WTC11 (cell line): ENCODE measurements around the gene RCVRN. TPM values are rescaled to one million over a fixed set of nuclear protein-coding genes. Genes with fewer than 3 reads are reported as not detected.

Source experiments
- ATAC-seq: fragments of 200-7000 bp; cut with Tn5 transposase; 2 replicates; pipeline ENCODE4 v1.10.0; 2021; ENCODE audit warnings: mild to moderate bottlenecking, moderate library complexity
- CTCF ChIA-PET: fragments of 300-600 bp; sonication (Branson Sonifier 250); formaldehyde crosslinking; loops from one replicate; lab custom pipeline; 2021; ENCODE audit warnings: antibody characterized with exemption; lab: Charles Lee
- POLR2A ChIA-PET: fragments of 350-600 bp; sonication (Branson Sonifier 250); formaldehyde crosslinking; loops from one replicate; lab custom pipeline; 2021; ENCODE audit warnings: antibody characterized with exemption; lab: Charles Lee
- DNase-seq: peaks from one replicate; pipeline ENCODE4 v3.0.0; 2021; ENCODE audit warnings: low spot score
- H3K27ac Mint-ChIP-seq: 2 replicates; pipeline ENCODE4 v1.8.0; 2021; ENCODE audit warnings: mixed read lengths
- H3K27me3 Mint-ChIP-seq: 2 replicates; pipeline ENCODE4 v1.8.0; 2021; ENCODE audit warnings: low read depth, mild to moderate bottlenecking, moderate library complexity, mixed read lengths
- H3K36me3 Mint-ChIP-seq: 2 replicates; pipeline ENCODE4 v1.8.0; 2021; ENCODE audit warnings: mixed read lengths
- H3K4me1 Mint-ChIP-seq: 2 replicates; pipeline ENCODE4 v1.8.0; 2022; ENCODE audit warnings: mixed read lengths
- H3K4me3 Mint-ChIP-seq: 2 replicates; pipeline ENCODE4 v1.8.0; 2021; ENCODE audit warnings: mild to moderate bottlenecking, moderate library complexity, mixed read lengths
- H3K9me3 Mint-ChIP-seq: 2 replicates; pipeline ENCODE4 v1.8.0; 2021; ENCODE audit warnings: mixed read lengths
- CTCF ChIP-seq: fragments of 200-600 bp; IDR thresholded peaks from 2 replicates; pipeline ENCODE4 v1.8.0; 2022; ENCODE audit warnings: antibody characterized with exemption
- GABPB1 ChIP-seq: sonication (generic); formaldehyde crosslinking; IDR thresholded peaks from 2 replicates; pipeline ENCODE4 v1.8.1; 2023; ENCODE audit warnings: mild to moderate bottlenecking, missing genetic modification reagents
- GTF2I ChIP-seq: fragments of 250-450 bp; sonication (Bioruptor Pico); conservative IDR thresholded peaks from 2 replicates; pipeline ENCODE4 v1.4.0; 2021; ENCODE audit warnings: mild to moderate bottlenecking
- IRF1 ChIP-seq: sonication (generic); formaldehyde crosslinking; IDR thresholded peaks from 2 replicates; pipeline ENCODE4 v1.8.0; 2023; ENCODE audit warnings: missing genetic modification reagents
- IRF2 ChIP-seq: sonication (generic); formaldehyde crosslinking; IDR thresholded peaks from 2 replicates; pipeline ENCODE4 v1.8.0; 2022; ENCODE audit warnings: low read depth, missing genetic modification reagents, borderline replicate concordance
- NR2C2 ChIP-seq: sonication (generic); formaldehyde crosslinking; IDR thresholded peaks from 2 replicates; pipeline ENCODE4 v1.8.0; 2022; ENCODE audit warnings: mild to moderate bottlenecking, missing genetic modification reagents
- PREB ChIP-seq: sonication (generic); formaldehyde crosslinking; IDR thresholded peaks from 2 replicates; pipeline ENCODE4 v1.8.1; 2022; ENCODE audit warnings: mild to moderate bottlenecking, missing genetic modification reagents, moderate library complexity, borderline replicate concordance
- RELA ChIP-seq: sonication (generic); formaldehyde crosslinking; IDR thresholded peaks from 2 replicates; pipeline ENCODE4 v1.8.1; 2022; ENCODE audit warnings: missing genetic modification reagents, mild to moderate bottlenecking, borderline replicate concordance
- RORB ChIP-seq: fragments of 250-450 bp; sonication (Bioruptor Pico); IDR thresholded peaks from 2 replicates; pipeline ENCODE4 v1.9.0; 2021; ENCODE audit warnings: mild to moderate bottlenecking
- TEAD1 ChIP-seq: sonication (generic); formaldehyde crosslinking; IDR thresholded peaks from 2 replicates; pipeline ENCODE4 v1.8.0; 2022; ENCODE audit warnings: mild to moderate bottlenecking, missing genetic modification reagents
- ZBTB43 ChIP-seq: sonication (generic); formaldehyde crosslinking; IDR thresholded peaks from 2 replicates; pipeline ENCODE4 v1.8.1; 2023; ENCODE audit warnings: mild to moderate bottlenecking, missing genetic modification reagents
- ZNF138 ChIP-seq: sonication (generic); formaldehyde crosslinking; conservative IDR thresholded peaks from 2 replicates; pipeline ENCODE4 v1.8.1; 2022; ENCODE audit warnings: mild to moderate bottlenecking, moderate library complexity, missing genetic modification reagents
- ZNF219 ChIP-seq: sonication (generic); formaldehyde crosslinking; IDR thresholded peaks from 2 replicates; pipeline ENCODE4 v1.8.0; 2023; ENCODE audit warnings: missing genetic modification reagents, mild to moderate bottlenecking, borderline replicate concordance
- ZNF263 ChIP-seq: sonication (generic); formaldehyde crosslinking; IDR thresholded peaks from 2 replicates; pipeline ENCODE4 v1.8.1; 2022; ENCODE audit warnings: low read depth, mild to moderate bottlenecking, moderate library complexity, missing genetic modification reagents
- ZNF317 ChIP-seq: sonication (generic); formaldehyde crosslinking; IDR thresholded peaks from 2 replicates; pipeline ENCODE4 v1.8.1; 2023; ENCODE audit warnings: low read depth, mild to moderate bottlenecking, moderate library complexity, missing genetic modification reagents, borderline replicate concordance
- ZNF396 ChIP-seq: fragments of 250-450 bp; sonication (Bioruptor Pico); IDR thresholded peaks from 2 replicates; pipeline ENCODE4 v1.8.0; 2021; ENCODE audit warnings: mild to moderate bottlenecking, moderate library complexity, borderline replicate concordance
- ZNF416 ChIP-seq: fragments of 250-450 bp; sonication (Bioruptor Pico); IDR thresholded peaks from 2 replicates; pipeline ENCODE4 v1.9.0; 2021; ENCODE audit warnings: mild to moderate bottlenecking, inconsistent platforms
- ZNF425 ChIP-seq: fragments of 250-450 bp; sonication (Bioruptor Pico); conservative IDR thresholded peaks from 2 replicates; pipeline ENCODE4 v1.9.0; 2021; ENCODE audit warnings: mild to moderate bottlenecking
- total RNA-seq: library from RNA; stranded (reverse); gene quantifications from 3 replicates; pipeline ENCODE4 v1.2.3, GENCODE V29; 2021
- TF ChIP-seq, protein P1 (sequence below): sonication (generic); formaldehyde crosslinking; IDR thresholded peaks from 2 replicates; pipeline ENCODE4 v1.8.1; 2023; ENCODE audit warnings: mild to moderate bottlenecking, missing genetic modification reagents, moderate library complexity
- TF ChIP-seq, protein P2 (sequence below): sonication (generic); formaldehyde crosslinking; IDR thresholded peaks from 2 replicates; pipeline ENCODE4 v1.8.1; 2022; ENCODE audit warnings: mild to moderate bottlenecking, moderate library complexity, missing genetic modification reagents

RCVRN gene
- total RNA-seq, 1 experiment from 2014 or later = not detected

DNA sequence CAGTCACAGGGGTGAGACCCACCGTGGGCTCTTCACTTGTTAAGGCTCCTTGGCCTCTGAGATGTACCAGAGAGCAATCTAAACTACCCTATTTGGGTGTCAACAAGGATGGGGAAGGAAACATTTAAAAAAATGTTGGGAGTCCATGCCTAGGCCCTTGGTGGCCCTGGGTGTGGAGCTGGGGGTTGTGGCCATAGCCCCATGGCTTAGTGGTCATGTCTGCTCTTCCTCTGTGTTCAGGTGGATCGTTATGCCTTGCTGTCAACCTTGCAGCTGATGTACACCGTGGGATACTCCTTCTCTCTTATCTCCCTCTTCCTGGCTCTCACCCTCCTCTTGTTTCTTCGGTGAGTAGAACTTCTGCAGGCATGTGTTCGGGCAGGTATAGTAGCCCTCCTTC is 50.8 kb downstream of the RCVRN start (continued):
- no peak for TF ChIP-seq CTCF
- TF ChIP-seq ZNF317 (CRISPR knock-in tag) = no peak
- no peak for TF ChIP-seq ZNF263
- no peak for TF ChIP-seq NR2C2 (CRISPR knock-in tag)
- TF ChIP-seq, protein P1, sequence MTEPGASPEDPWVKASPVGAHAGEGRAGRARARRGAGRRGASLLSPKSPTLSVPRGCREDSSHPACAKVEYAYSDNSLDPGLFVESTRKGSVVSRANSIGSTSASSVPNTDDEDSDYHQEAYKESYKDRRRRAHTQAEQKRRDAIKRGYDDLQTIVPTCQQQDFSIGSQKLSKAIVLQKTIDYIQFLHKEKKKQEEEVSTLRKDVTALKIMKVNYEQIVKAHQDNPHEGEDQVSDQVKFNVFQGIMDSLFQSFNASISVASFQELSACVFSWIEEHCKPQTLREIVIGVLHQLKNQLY = no peak
- no peak for TF ChIP-seq GTF2I (CRISPR knock-in tag)
- TF ChIP-seq ZBTB43 = no peak
- no peak for TF ChIP-seq ZNF425 (CRISPR knock-in tag)
- TF ChIP-seq ZNF416 (CRISPR knock-in tag) = no peak
- TF ChIP-seq PREB = no peak
- TF ChIP-seq, protein P2, sequence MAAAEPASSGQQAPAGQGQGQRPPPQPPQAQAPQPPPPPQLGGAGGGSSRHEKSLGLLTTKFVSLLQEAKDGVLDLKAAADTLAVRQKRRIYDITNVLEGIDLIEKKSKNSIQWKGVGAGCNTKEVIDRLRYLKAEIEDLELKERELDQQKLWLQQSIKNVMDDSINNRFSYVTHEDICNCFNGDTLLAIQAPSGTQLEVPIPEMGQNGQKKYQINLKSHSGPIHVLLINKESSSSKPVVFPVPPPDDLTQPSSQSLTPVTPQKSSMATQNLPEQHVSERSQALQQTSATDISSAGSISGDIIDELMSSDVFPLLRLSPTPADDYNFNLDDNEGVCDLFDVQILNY = no peak
- TF ChIP-seq ZNF138 (CRISPR knock-in tag) = no peak
- no peak for TF ChIP-seq RORB
- no peak for TF ChIP-seq ZNF219
- TF ChIP-seq GABPB1 (CRISPR knock-in tag) = no peak
- TF ChIP-seq ZNF396 (CRISPR knock-in tag) = no peak

- Mint-ChIP-seq H3K27me3 (no peaks in the 10 kb centered on the region), H3K4me1 (no peaks in the 10 kb centered on the region), H3K9me3 (peaks cover 12% of the 10 kb centered on the region), H3K27ac (no peak overlapping the region), H3K4me3 (no peak overlapping the region), H3K36me3 (no peaks in the 10 kb centered on the region)
- ATAC-seq = no peak
- ChIA-PET CTCF (interaction anchor here (0.6 to 1.2 kb wide), 3 partner anchors 82 to 348 kb away, joined by 3 to 4 read pairs (median 3); partner anchors contain the start of gene GAS7), POLR2A (no interaction called here)
- no peak for DNase-seq
- TF ChIP-seq, protein P2 = no peak
- TF ChIP-seq RELA (CRISPR knock-in tag) (no peak), IRF1 (CRISPR knock-in tag) (no peak), TEAD1 (CRISPR knock-in tag) (no peak), GTF2I (CRISPR knock-in tag) (no peak), IRF2 (no peak), CTCF (no peak)
Observed at GRCh38 chr17:9850151-9850550, 54.9 kb downstream of the RCVRN start.
